GM19372 (cell line): ENCODE results near the gene GASK1A.
"Not testable (repeated sequence)": the region's sequence is repeated elsewhere in the genome, so short reads cannot be mapped to it uniquely, and the experiment has no call there.

ENCODE experiments used
- ATAC-seq: cut with Tn5 transposase; IDR thresholded peaks from one replicate; pipeline ENCODE4 v1.9.1; 2021; ENCODE audit warnings: mild to moderate bottlenecking, low read depth, moderate library complexity; ENCODE audit not compliant: unreplicated experiment

GASK1A gene

GRCh38 chr3:43055806-43056770 lies 77.0 kb downstream of the GASK1A start:
- no peak for ATAC-seq

GRCh38 chr3:43059456-43059855 lies 80.3 kb downstream of the GASK1A start:
- ATAC-seq: no peak

DNA sequence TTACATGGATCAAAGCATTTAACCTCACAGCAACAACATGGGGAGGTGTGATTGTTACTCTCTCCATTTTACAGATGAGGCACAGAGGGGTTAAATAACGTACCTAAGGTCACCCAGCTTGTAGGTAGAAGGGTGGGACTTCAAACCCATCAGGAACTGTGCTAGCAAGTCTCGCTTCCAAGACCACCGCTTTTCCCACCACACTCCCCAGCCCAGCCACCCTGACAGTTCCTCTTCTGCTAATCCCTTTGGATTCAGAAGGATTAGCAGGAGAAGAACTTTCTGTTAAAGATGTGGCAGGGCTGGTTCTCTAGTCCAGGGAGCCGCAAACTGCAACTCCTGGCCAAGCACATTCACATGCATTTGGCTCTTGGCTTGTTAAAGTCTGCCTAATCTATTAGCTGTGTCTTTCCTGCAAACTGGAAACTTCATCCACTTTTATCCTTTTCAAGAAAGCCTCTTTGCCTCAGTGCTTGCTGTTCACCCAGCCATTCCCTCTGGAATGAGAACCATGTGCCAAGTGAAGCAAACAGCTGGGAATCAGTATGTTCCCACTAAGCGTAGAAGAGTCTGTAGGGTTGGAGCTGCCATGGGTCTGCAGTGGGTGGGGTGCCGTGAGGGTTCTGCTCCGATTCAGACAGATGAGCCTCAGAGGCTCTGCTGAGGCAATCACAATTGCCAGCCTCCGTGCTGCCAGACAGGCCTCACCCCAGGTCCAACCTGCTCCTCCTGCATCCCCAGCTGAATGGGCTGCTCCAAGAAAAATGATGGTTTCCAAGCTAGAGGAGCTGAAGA lies 82.2 kb downstream of the GASK1A start:
- no peak for ATAC-seq

DNA sequence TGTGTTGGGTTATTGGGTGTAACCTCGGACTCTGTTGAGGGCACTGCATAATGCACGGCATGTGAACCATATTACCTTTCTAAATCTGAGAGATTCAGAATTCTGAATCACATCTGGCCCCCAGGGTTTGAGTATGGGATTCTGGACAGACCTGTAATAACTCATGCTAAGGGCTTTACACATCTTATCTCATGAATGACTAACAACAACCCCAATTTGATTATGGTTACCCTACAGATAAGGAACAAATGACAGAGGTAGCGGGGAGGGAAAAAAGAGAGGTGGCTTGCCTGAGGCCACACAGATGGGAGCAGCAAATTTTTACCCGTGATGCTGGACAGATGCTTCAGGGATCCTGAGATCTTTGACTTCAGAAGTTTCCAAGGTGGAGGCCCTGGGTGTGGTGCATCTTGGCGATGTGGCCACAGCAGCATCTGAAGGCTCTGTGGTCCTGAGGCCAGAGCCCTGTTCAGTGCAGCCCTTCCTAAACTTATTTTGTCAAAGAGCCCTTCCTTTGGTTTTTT lies 83.0 kb downstream of the GASK1A start:
- no peak for ATAC-seq

DNA sequence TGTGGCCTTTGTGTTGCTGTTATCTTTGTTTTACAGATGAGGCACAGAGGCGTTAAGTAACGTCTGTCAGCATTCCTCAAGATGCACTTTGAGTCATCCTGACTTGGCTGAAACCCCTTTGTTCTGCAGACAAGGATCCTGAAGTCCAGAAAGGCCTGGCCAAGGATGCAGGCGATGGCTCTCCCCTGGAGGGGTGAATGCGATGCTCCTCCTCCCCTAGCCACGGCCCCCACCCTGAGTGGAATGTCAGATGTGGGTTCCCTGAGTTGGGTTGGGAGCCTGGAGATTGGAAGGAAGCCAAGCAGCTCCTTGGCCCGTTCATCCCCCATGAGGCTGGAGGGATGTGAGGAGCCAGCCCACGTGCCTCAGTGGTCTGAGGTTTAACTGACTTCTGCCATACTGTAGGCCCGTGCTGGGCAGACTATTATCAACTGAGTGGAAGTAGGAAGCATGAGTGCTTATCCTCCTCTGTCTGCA lies 83.5 kb downstream of the GASK1A start:
- ATAC-seq: no peak

DNA sequence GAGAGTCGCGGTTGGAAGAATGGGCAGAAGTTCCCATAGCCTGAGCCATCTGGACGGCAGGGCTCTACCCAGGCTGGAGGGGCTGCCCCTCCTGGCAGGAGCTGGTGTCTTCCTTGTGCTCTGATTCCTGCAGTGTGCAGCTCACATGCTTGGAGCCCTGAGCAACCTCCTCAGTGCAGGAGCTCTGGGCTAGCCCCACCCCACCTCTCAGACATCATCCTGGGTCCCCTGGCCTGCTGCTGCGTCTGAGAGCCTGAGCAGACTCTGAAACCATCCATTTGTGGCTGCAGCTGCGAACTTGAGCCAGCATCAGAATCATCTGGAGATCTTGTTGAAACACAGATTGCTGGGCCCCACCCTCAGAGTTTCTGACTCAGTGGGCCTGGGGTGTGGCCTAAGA lies 84.0 kb downstream of the GASK1A start:
- no peak for ATAC-seq

- not testable (repeated sequence) for ATAC-seq
Observed at GRCh38 chr3:43070670-43071069, 91.6 kb downstream of the GASK1A start.

DNA sequence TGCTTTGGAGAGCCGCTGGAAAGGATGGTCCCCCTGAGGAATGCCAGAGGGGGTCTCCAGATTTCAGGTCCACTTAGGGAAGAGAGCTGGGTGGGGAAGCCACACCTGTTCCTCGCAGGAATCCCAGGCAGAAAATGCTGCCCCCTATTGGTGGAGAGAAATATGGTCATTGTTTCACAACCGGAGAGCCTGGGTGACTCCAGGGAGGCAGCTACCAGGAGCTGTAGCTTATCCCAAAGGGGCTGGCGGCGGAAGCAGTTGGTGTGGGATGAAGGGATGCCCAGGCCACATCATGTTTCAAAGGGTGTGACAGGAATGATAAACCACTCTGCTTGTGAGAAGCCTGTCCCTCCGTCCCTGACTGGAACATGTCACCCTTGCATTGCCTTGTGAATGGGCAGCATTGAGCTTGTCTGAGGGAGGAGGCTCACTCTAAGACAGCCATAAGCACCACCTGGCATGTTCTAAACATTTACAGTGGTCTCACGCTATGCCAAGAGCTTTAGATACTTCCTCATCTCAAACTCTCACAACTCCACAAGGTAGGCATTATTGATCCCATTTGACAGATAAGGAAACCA lies 92.3 kb downstream of the GASK1A start:
- ATAC-seq: no peak

DNA sequence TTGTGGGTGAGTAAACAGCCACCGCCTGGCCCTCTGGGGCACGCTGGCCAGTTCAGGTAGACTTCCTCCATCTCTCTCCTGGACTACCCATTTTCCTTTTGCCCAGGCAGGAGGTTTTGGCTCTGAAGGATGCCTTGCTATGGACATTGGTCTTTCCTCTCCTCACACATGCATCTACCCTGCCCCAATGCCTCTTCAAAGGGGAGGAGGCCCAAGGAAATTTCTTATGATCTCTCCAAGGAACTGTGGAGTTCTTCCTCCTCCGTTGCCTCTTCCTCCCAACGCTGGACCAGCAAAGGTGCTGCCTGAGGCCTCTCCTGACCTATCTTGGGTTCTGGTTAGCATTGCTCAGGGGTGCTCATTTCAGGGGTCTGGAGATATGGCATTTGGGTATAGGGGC lies 93.2 kb downstream of the GASK1A start:
- ATAC-seq: no peak

GRCh38 chr3:43073116-43073835 lies 94.2 kb downstream of the GASK1A start:
- ATAC-seq: no peak

DNA sequence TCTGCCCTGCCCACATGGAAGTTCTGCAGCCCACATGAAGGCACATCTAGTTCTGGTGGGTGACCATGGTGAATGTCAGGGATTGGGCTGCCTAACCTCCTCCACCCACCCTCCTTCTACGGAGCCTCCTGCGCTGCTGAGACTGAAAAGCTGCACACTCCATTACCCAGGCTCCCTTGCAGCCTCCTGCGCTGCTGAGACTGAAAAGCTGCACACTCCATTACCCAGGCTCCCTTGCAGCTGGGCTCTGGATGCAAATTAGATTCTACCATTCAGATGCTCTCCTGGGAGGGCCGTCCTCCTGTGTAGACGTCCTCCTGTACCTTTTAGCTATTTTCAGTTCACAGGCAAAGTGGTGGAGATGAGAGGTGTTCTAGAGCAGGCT lies 94.7 kb downstream of the GASK1A start:
- ATAC-seq: no peak

- no peak for ATAC-seq
Observed at GRCh38 chr3:43074482-43074881, 95.4 kb downstream of the GASK1A start.

GRCh38 chr3:43074901-43075689 lies 96.0 kb downstream of the GASK1A start:
- no peak for ATAC-seq

- ATAC-seq: no peak
Observed at GRCh38 chr3:43075904-43076661, 97.0 kb downstream of the GASK1A start.

GRCh38 chr3:43076857-43077256 lies 97.7 kb downstream of the GASK1A start:
- no peak for ATAC-seq

- ATAC-seq: no peak
Observed at GRCh38 chr3:43077261-43077660, 98.2 kb downstream of the GASK1A start.

- ATAC-seq: no peak
Observed at GRCh38 chr3:43077707-43078106, 98.6 kb downstream of the GASK1A start.

DNA sequence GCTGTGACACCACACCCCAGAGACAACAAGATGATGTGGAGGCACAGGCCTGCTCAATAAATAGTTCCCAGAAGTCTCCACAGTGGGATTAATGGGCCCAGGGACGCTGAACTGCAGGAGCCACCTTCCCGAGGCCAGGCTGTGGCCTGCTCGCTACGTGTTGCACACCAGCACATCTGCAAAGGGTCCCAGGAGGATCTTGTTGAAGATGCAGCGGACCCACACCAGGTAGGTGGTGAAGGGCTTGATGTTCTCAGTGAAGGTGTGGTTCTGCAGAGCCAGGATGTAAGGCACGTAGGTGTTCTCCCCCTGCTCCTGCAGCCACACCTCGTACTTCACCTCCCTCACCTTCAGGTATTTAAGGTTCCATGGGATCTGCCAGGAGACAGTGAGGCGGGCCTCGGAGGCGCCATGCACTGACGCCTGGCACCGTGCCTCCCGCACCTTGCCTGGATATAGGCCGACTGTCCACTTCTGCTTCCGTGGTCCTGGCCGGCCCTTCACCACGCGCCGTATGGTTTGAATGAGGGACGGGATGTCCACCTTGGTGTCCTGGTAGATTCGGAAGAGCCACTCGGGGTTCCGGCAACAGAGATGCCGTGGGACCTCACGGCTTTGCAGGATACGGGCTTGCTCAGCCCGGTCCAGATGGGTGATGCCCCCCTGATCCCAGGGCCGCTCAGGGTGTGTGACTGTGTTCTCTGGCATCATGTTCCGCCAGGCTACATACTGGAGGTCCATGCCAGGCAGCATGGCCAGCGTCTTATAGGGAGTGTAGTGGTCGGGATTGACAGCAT lies 100.6 kb downstream of the GASK1A start:
- no peak for ATAC-seq
